SK-N-MC (cell line): ENCODE measurements around the gene REG1B.
"Not testable (repeated sequence)": the region's sequence is repeated elsewhere in the genome, so short reads cannot be mapped to it uniquely, and the experiment has no call there.

Experiments
- DNase-seq: peaks from one replicate; pipeline ENCODE4 v3.0.0-alpha.2; 2011; ENCODE audit warnings: low read depth, low spot score
- H3K27ac ChIP-seq: fragments of 200-600 bp; sonication (generic); 2 replicates; pipeline ENCODE4 v1.5.1; 2016; ENCODE audit warnings: mixed run types
- H3K36me3 ChIP-seq: fragments of 200-600 bp; sonication (generic); 2 replicates; pipeline ENCODE4 v1.6.1; 2017; ENCODE audit warnings: antibody characterized with exemption, low read length, mixed read lengths; ENCODE audit not compliant: insufficient read depth
- H3K4me3 ChIP-seq: fragments of 200-600 bp; sonication (generic); 2 replicates; pipeline ENCODE4 v1.5.1; 2016
- H3K9ac ChIP-seq: fragments of 200-600 bp; sonication (generic); 2 replicates; pipeline ENCODE4 v1.8.0; 2017; ENCODE audit warnings: mixed run types, mixed read lengths; ENCODE audit not compliant: insufficient read length
- H3K9me3 ChIP-seq: fragments of 200-600 bp; sonication (generic); 2 replicates; pipeline ENCODE4 v1.6.1; 2017; ENCODE audit warnings: low read depth, mild to moderate bottlenecking, antibody characterized with exemption, low read length, moderate library complexity, mixed read lengths
- EZH2 ChIP-seq: fragments of 200-600 bp; sonication (generic); IDR thresholded peaks from one replicate; pipeline ENCODE4 v1.6.1; 2017; ENCODE audit warnings: antibody characterized with exemption
- FOXP2 ChIP-seq: optimal IDR thresholded peaks from 2 replicates; pipeline ENCODE3; 2011; ENCODE audit warnings: mild to moderate bottlenecking, moderate library complexity; ENCODE audit not compliant: insufficient read depth; ENCODE audit errors: extremely low read length, control extremely low read depth
- POLR2AphosphoS5 ChIP-seq: IDR thresholded peaks from 2 replicates; pipeline ENCODE4 v1.6.1; 2012; ENCODE audit warnings: mild to moderate bottlenecking, low read depth, low read length, borderline replicate concordance

REG1B gene

DNA sequence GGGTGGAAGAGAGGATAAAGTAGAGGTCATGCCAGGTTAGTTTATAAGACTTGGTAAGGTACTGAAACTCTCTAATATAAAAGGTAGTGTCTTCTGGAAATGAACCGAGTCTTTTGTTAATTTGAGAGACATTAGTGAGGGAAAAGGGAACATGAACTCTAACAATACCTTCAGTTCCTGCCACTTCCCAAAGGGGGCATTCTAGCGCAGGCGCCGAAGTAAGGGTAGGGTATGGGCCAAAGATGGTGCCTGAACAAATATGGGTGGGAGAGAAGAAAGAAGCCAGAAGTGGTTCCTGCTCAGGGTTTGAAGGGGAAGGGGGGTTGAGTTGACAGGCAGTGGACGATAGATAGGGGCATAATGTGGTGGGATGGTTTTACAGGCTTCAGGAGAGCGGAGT, 10.1 kb upstream of the REG1B start:
- no peak for TF ChIP-seq EZH2
- no peak for TF ChIP-seq POLR2AphosphoS5
- no peak for TF ChIP-seq FOXP2

GRCh38 chr2:79090693-79091092, 2.9 kb upstream of the REG1B start:
- no peak for DNase-seq
- H3K4me3 ChIP-seq, result no peak overlapping the region
- no peak overlapping the region for H3K9ac ChIP-seq
- TF ChIP-seq FOXP2 (no peak), EZH2 (no peak), POLR2AphosphoS5 (no peak)
- H3K9me3 ChIP-seq, result no peaks in the 10 kb centered on the region
- H3K27ac ChIP-seq, result no peak overlapping the region
- H3K36me3 ChIP-seq, result no peaks in the 10 kb centered on the region

More for the DNA sequence above, 10.1 kb upstream of the REG1B start:
- no peaks in the 10 kb centered on the region for H3K9me3 ChIP-seq
- H3K9ac ChIP-seq, result no peak overlapping the region
- no peaks in the 10 kb centered on the region for H3K36me3 ChIP-seq
- DNase-seq, result no peak
- H3K4me3 ChIP-seq, result no peak overlapping the region
- no peak overlapping the region for H3K27ac ChIP-seq

- Histone ChIP-seq H3K4me3 (no peak overlapping the region), H3K36me3 (no peaks in the 10 kb centered on the region), H3K9me3 (no peaks in the 10 kb centered on the region), H3K9ac (no peak overlapping the region), H3K27ac (no peak overlapping the region)
- DNase-seq, result no peak
- no peak for TF ChIP-seq FOXP2
- no peak for TF ChIP-seq EZH2
- no peak for TF ChIP-seq POLR2AphosphoS5
Measured at GRCh38 chr2:79086255-79086654, 1.5 kb downstream of the REG1B start.

GRCh38 chr2:79085382-79085781, 2.4 kb downstream of the REG1B start:
- no peaks in the 10 kb centered on the region for H3K9me3 ChIP-seq
- no peak overlapping the region for H3K4me3 ChIP-seq
- H3K36me3 ChIP-seq, result no peaks in the 10 kb centered on the region
- no peak for DNase-seq
- H3K9ac ChIP-seq, result no peak overlapping the region
- no peak for TF ChIP-seq FOXP2
- no peak for TF ChIP-seq POLR2AphosphoS5
- TF ChIP-seq EZH2, result no peak
- no peak overlapping the region for H3K27ac ChIP-seq

DNA sequence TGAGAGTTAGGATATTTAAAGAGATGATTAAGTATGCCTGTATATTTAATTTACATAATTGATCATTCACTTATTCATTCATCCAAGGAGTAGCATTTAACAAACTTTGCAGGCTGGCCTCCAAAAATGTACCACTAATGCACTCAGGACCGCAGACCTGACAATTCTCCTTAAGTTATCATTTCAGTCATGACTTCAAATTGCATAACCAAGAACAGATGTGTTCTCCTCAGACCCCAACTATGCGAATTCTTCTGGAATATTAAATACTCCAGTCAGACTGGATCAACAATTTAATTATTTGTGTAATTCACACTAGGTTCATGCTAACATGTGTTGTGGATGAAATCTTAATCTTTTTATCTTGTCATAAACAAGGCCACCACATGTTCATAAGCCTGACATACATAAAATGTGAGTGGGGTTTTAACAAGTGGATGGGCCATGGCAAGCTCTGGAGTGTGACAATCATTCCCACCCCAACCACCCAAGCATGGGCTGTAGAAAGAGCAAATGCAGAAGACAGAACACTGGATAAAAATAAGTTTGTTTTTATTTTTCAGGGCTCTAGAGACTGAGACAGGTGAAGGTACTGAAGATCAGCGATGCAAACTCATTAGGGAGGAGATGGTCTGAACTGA, 3.2 kb downstream of the REG1B start:
- H3K36me3 ChIP-seq, result no peaks in the 10 kb centered on the region
- no peak for DNase-seq
- TF ChIP-seq POLR2AphosphoS5 (no peak), EZH2 (no peak), FOXP2 (no peak)

DNA sequence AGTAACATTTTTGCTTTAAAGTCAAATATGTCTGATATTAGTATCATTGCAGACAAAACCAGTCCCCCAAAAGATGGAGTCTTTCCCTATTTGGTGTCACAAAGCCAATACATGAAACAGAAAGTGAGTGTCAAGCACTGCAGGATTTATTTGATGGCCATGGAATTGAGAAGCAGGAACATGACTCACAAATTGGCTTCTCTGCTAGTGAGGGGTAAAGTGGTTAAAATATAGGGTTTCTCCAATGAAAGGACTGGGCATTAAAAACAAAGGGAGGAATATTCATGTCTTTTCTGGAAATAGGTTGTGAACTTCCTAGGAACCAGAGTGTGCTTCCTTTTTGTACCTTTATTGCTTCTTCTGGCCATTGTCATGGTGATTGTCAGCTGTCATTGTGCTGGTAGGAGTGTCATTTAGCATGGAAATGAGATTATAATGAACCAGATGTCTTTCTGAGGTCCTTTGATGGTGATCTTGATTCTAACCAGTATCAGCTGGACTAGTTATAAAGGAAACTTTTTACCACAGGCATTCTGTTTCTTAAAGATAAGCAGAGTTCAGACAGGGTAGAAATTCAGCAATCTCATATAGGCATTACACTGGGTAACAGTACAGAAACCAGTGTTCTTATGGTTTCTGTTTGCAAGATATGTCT, 4.1 kb downstream of the REG1B start:
- DNase-seq, result no peak
- H3K4me3 ChIP-seq, result no peak overlapping the region
- H3K9me3 ChIP-seq, result no peaks in the 10 kb centered on the region
- H3K27ac ChIP-seq, result no peak overlapping the region
- TF ChIP-seq EZH2 (no peak), FOXP2 (no peak), POLR2AphosphoS5 (no peak)
- no peak overlapping the region for H3K9ac ChIP-seq
- H3K36me3 ChIP-seq, result no peaks in the 10 kb centered on the region

More for the DNA sequence above, 3.2 kb downstream of the REG1B start:
- Histone ChIP-seq H3K9ac (no peak overlapping the region), H3K4me3 (no peak overlapping the region), H3K9me3 (no peaks in the 10 kb centered on the region), H3K27ac (no peak overlapping the region)

- Histone ChIP-seq H3K27ac (no peak overlapping the region), H3K36me3 (no peaks in the 10 kb centered on the region), H3K9ac (no peak overlapping the region), H3K4me3 (no peak overlapping the region), H3K9me3 (no peaks in the 10 kb centered on the region)
- DNase-seq, result no peak
- no peak for TF ChIP-seq FOXP2
- no peak for TF ChIP-seq EZH2
- no peak for TF ChIP-seq POLR2AphosphoS5
Measured at GRCh38 chr2:79082987-79083386, 4.8 kb downstream of the REG1B start.

DNA sequence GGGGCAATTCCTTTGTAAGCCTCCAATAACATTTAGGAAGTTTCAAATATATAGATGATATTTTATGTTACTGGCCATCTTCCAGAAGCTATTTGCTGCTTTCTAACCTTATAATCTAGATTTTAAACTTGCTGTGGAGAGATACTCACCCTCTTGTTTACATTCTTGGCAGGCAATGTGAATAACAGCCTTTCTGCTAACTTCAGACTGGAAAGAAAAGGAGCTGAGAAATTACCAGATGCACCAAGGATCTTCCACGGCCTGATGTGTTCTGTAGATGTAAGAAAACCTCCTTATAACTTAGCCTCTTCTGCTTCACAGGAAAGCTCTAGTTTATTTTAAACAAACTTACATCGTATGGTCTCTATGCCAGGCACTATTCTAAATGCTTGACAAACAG, 16.7 kb downstream of the REG1B start:
- no peak for DNase-seq
- Histone ChIP-seq H3K4me3 (no peak overlapping the region), H3K27ac (no peak overlapping the region), H3K9me3 (no peaks in the 10 kb centered on the region), H3K9ac (no peak overlapping the region), H3K36me3 (no peaks in the 10 kb centered on the region)
- TF ChIP-seq FOXP2 (no peak), POLR2AphosphoS5 (no peak), EZH2 (no peak)

DNA sequence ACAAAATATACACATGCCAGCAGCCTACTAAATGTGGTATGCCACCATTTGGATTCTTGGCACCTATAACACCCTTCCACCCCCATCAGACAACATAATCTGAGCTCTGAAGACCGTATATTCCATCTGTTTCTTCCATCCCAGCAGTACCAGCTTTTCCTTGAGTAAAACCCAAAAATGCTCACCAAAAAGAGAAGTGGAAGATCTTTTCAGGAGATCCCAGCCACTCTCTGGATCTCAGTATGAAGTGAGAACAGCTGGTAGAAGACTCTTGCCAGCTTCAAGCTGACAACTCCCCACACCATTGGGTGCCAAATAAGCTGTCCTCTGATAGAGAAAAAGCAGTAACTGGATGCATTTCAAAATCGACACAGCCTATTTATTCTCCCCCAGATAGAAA, 22.6 kb downstream of the REG1B start:
- no peaks in the 10 kb centered on the region for H3K9me3 ChIP-seq
- no peak overlapping the region for H3K27ac ChIP-seq
- H3K9ac ChIP-seq, result no peak overlapping the region
- no peaks in the 10 kb centered on the region for H3K36me3 ChIP-seq
- H3K4me3 ChIP-seq, result no peak overlapping the region
- no peak for DNase-seq
- TF ChIP-seq FOXP2 (no peak), POLR2AphosphoS5 (no peak), EZH2 (no peak)

- not testable (repeated sequence) for H3K4me3 ChIP-seq, H3K9ac ChIP-seq
Measured at GRCh38 chr2:79054769-79055168, 33.0 kb downstream of the REG1B start.

GRCh38 chr2:79053486-79053885, 34.3 kb downstream of the REG1B start:
- not testable (repeated sequence) for H3K9ac ChIP-seq, H3K9me3 ChIP-seq, H3K36me3 ChIP-seq, H3K27ac ChIP-seq, DNase-seq, H3K4me3 ChIP-seq

More at GRCh38 chr2:79054769-79055168, 33.0 kb downstream of the REG1B start:
- not testable (repeated sequence) for H3K36me3 ChIP-seq, H3K9me3 ChIP-seq, DNase-seq, H3K27ac ChIP-seq
